HepG2 (cell line): ENCODE measurements around the gene FYTTD1. TPM values are rescaled to one million over a fixed set of nuclear protein-coding genes. Genes with fewer than 3 reads are reported as not detected.
A peak's percentile ranks its signal among the peaks of the same experiment; 100 is the strongest.

ENCODE experiments used
- ATAC-seq: fragments of 200-7000 bp; cut with Tn5 transposase; 3 replicates; pipeline ENCODE4 v1.9.1; 2020; ENCODE audit warnings: mild to moderate bottlenecking, moderate library complexity
- BruUV-seq: library from RNA; stranded (reverse); fragments of 400-500 nt; replicated peaks from 2 replicates; lab custom pipeline; 2021; lab: Mats Ljungman, UMichigan
- CTCF ChIA-PET: fragments of 300-600 bp; formaldehyde crosslinking; extraction: SDS; loops from one replicate; lab custom pipeline; 2021; ENCODE audit warnings: low total read pairs, inconsistent platforms, low intra/inter-chr PET ratio; lab: Yijun Ruan, JAX
- POLR2A ChIA-PET: fragments of 350-600 bp; sonication (Branson Sonifier 250); formaldehyde crosslinking; loops from one replicate; lab custom pipeline; 2020; ENCODE audit warnings: antibody characterized with exemption, inconsistent platforms; lab: Yijun Ruan, JAX
- DNase-seq: peaks from one replicate; pipeline ENCODE4 v3.0.0-alpha.2; 2015; ENCODE audit warnings: low spot score
- FAIRE-seq: peaks from 3 replicates; lab custom pipeline; 2011; peaks lifted over from hg19 to GRCh38; lab: Jason Lieb, UNC
- H2AFZ ChIP-seq: one replicate; pipeline ENCODE4 v1.6.1; 2011; ENCODE audit warnings: low read length, inconsistent platforms
- H3K27ac ChIP-seq: fragments of 300-600 bp; 3 replicates; pipeline ENCODE4 v1.8.0; 2011; ENCODE audit warnings: mixed run types, mild to moderate bottlenecking, mixed read lengths, low read length, inconsistent platforms; ENCODE audit not compliant: insufficient read depth; ENCODE audit errors: extremely low read length
- H3K27me3 ChIP-seq, 2 experiments: fragments of 200-600 bp in 1 of 2; 2 replicates in 1 of 2; 3 replicates in 1 of 2; pipeline versions ENCODE4 v1.6.0 to v1.8.0; 2011; ENCODE audit warnings: low read length in 2 of 2, mild to moderate bottlenecking in 2 of 2, moderate library complexity in 2 of 2, inconsistent platforms in 1 of 2; ENCODE audit not compliant: insufficient read depth in 2 of 2, control insufficient read depth in 1 of 2
- H3K36me3 ChIP-seq, 2 experiments: fragments of 200-600 bp in 1 of 2; replicated peaks in 1 of 2; 2 replicates in 1 of 2; 3 replicates in 1 of 2; pipeline versions ENCODE4 v1.5.1 to v1.8.0; 2011; ENCODE audit warnings: low read length in 2 of 2, inconsistent platforms in 1 of 2; ENCODE audit not compliant: insufficient read depth in 2 of 2, control insufficient read depth in 1 of 2
- H3K4me1 ChIP-seq: 2 replicates; pipeline ENCODE4 v1.5.1; 2012; ENCODE audit warnings: low read length, inconsistent platforms; ENCODE audit not compliant: insufficient read depth
- H3K4me2 ChIP-seq: 2 replicates; pipeline ENCODE4 v1.6.0; 2011; ENCODE audit warnings: low read depth, low read length, inconsistent platforms
- H3K4me3 ChIP-seq, 3 experiments: fragments of 200-600 bp in 1 of 3; sonication (generic), shearing (Covaris generic) in 1 of 3; replicated peaks in 1 of 3; 2 replicates each; pipeline ENCODE4 v1.5.1; 2011 to 2016; ENCODE audit warnings: low read length in 3 of 3, inconsistent platforms in 2 of 3, low read depth in 2 of 3, mild to moderate bottlenecking in 2 of 3, control low read depth in 1 of 3, mixed read lengths in 1 of 3; ENCODE audit not compliant: insufficient read depth in 1 of 3
- H3K79me2 ChIP-seq: one replicate; pipeline ENCODE4 v1.6.1; 2011; ENCODE audit warnings: low read length, inconsistent platforms; ENCODE audit not compliant: insufficient read depth
- H3K9ac ChIP-seq: 2 replicates; pipeline ENCODE4 v1.6.0; 2011; ENCODE audit warnings: mild to moderate bottlenecking, low read depth, low read length, inconsistent platforms; ENCODE audit not compliant: insufficient read depth
- H3K9me3 ChIP-seq: 2 replicates; pipeline ENCODE4 v1.5.1; 2012; ENCODE audit warnings: mild to moderate bottlenecking, low read length
- H4K20me1 ChIP-seq: 2 replicates; pipeline ENCODE4 v1.6.0; 2011; ENCODE audit warnings: inconsistent platforms, mild to moderate bottlenecking, low read length, moderate library complexity; ENCODE audit not compliant: insufficient read depth
- AKAP8 ChIP-seq: sonication (generic); formaldehyde crosslinking; IDR thresholded peaks from 2 replicates; pipeline ENCODE4 v1.5.1; 2020; ENCODE audit warnings: mild to moderate bottlenecking, missing genetic modification reagents
- CBX2 ChIP-seq, 2 experiments: fragments of 200-600 bp in 1 of 2; sonication (generic); formaldehyde crosslinking in 1 of 2; IDR thresholded peaks; 2 replicates each; pipeline versions ENCODE4 v1.7.0 to v1.8.1; 2018 to 2022; ENCODE audit warnings: low read depth in 2 of 2, low read length in 1 of 2, mild to moderate bottlenecking in 1 of 2, missing genetic modification reagents in 1 of 2
- CCDC6 ChIP-seq: sonication (generic); formaldehyde crosslinking; IDR thresholded peaks from 2 replicates; pipeline ENCODE4 v1.8.1; 2022; ENCODE audit warnings: mild to moderate bottlenecking, missing genetic modification reagents, moderate library complexity
- FLYWCH1 ChIP-seq: sonication (generic); formaldehyde crosslinking; IDR thresholded peaks from 2 replicates; pipeline ENCODE4 v1.8.1; 2023; ENCODE audit warnings: mild to moderate bottlenecking, missing genetic modification reagents
- MXD3 ChIP-seq: IDR thresholded peaks from 2 replicates; pipeline ENCODE4 v1.6.1; 2016; ENCODE audit warnings: mild to moderate bottlenecking, missing biosample characterization, missing genetic modification reagents
- NR2F1 ChIP-seq, 2 experiments: fragments of 450-650 bp in 1 of 2; formaldehyde crosslinking in 1 of 2; IDR thresholded peaks; 2 replicates each; pipeline versions ENCODE4 v1.5.0 to v1.6.1; 2016 to 2020; ENCODE audit warnings: mild to moderate bottlenecking in 1 of 2, missing compliant biosample characterization in 1 of 2, missing genetic modification reagents in 1 of 2, moderate library complexity in 1 of 2
- U2AF1 ChIP-seq: fragments of 200-400 bp; formaldehyde crosslinking; optimal IDR thresholded peaks from 2 replicates; pipeline ENCODE3; 2017; ENCODE audit warnings: mild to moderate bottlenecking, low read depth, low read length
- ZIK1 ChIP-seq: sonication (generic); formaldehyde crosslinking; IDR thresholded peaks from 2 replicates; pipeline ENCODE4 v1.5.0; 2020; ENCODE audit warnings: mild to moderate bottlenecking, low read depth, missing genetic modification reagents, borderline replicate concordance
- ZNF17 ChIP-seq: sonication (generic); formaldehyde crosslinking; IDR thresholded peaks from 2 replicates; pipeline ENCODE4 v1.5.0; 2020; ENCODE audit warnings: mild to moderate bottlenecking, missing genetic modification reagents
- ZNF354B ChIP-seq: sonication (generic); formaldehyde crosslinking; IDR thresholded peaks from 2 replicates; pipeline ENCODE4 v1.8.0; 2022; ENCODE audit warnings: mild to moderate bottlenecking, missing genetic modification reagents
- ZNF83 ChIP-seq: sonication (generic); formaldehyde crosslinking; IDR thresholded peaks from 2 replicates; pipeline ENCODE4 v1.4.0; 2020; ENCODE audit warnings: missing genetic modification reagents, mild to moderate bottlenecking, borderline replicate concordance
- WGBS: methylation state at CpG from one replicate; pipeline ENCODE4 v1.1.6; 2017; ENCODE audit warnings: low lambda C conversion rate; 5-methylcytosine and 5-hydroxymethylcytosine counted together
- in situ Hi-C: cut with HindIII; loops from 2 replicates; pipeline ENCODE4 v1.10.0; 2017; ENCODE audit warnings: low pct_unique_long_range_greater_than_20kb; ENCODE audit not compliant: extremely low pct_ligation_motif_present
- intact Hi-C: fragments of 100-400 bp; cut with micrococcal nuclease; formaldehyde crosslinking; loops from one replicate; pipeline ENCODE4 v1.10.0; 2022; ENCODE audit not compliant: unreplicated experiment
- polyA plus RNA-seq, 8 experiments: library from polyadenylated mRNA; depleted of rRNA in 3 of 8; stranded (reverse) in 7 of 8; unstranded in 1 of 8; fragments of >200 nt; fragmentation: Illumina TruSeq in 4 of 8; extraction: Trizol in 4 of 8; gene quantifications; 2 replicates each; pipeline versions ENCODE4 v1.2.1 to v1.2.3, GENCODE V29; 2011 to 2016; ENCODE audit warnings: low read depth in 4 of 8, missing spikeins in 1 of 8, mixed read lengths in 1 of 8; ENCODE audit not compliant: insufficient read depth in 1 of 8
- total RNA-seq, 5 experiments: library from RNA; depleted of rRNA; stranded (reverse); fragments of >200 nt; fragmentation: Illumina TruSeq; extraction: Trizol; gene quantifications; 2 replicates each; pipeline ENCODE4 v1.2.3, GENCODE V29; 2016; ENCODE audit warnings: low read depth in 1 of 5
- TF ChIP-seq, protein P1 (sequence below): sonication (generic); formaldehyde crosslinking; IDR thresholded peaks from 2 replicates; pipeline ENCODE4 v1.5.0; 2020; ENCODE audit warnings: mild to moderate bottlenecking, missing genetic modification reagents, borderline replicate concordance
- TF ChIP-seq, protein P2 (sequence below): sonication (generic); formaldehyde crosslinking; IDR thresholded peaks from 2 replicates; pipeline ENCODE4 v1.5.0; 2020; ENCODE audit warnings: missing genetic modification reagents
- TF ChIP-seq, protein P3 (sequence below): IDR thresholded peaks from 2 replicates; pipeline ENCODE4 v1.6.1; 2012; ENCODE audit warnings: low read length, improper control_type of control experiment
- TF ChIP-seq, protein P4 (sequence below): sonication (generic); formaldehyde crosslinking; IDR thresholded peaks from 2 replicates; pipeline ENCODE4 v1.5.0; 2020; ENCODE audit warnings: missing genetic modification reagents

The FYTTD1 gene
- total and polyA plus RNA-seq, 2 of the 13 experiments (the other 11 are each of a cell fraction or from before 2014, with no cell fraction given), result 6.5 to 28.8 TPM

DNA sequence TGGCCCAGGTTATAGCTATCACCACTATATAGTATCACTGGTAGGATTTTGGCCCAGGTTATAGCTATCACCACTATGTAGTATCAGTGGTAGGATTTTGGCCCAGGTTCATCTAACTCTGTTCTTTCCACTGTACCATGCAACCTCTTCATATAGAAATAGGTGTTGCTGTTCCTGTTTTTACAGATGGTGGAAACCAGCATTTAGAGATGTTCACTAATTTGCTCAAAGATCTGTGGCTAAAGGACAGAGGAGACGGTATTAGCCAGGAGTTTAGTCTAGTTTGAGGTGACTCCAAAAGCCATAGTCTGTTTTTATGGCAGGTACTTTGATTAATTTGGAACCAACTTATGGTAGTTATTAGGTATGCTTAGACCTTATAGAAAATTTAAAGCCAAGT is 44.4 kb downstream of the FYTTD1 start:
- intact Hi-C loops, result loop anchor here (5.0 kb wide), 1 partner anchor 42 kb away; no protein-coding TSS in a partner anchor
- no peak overlapping the region for H3K27ac ChIP-seq
- in situ Hi-C loops, result no loop called here
- peaks cover 44% of the 10 kb centered on the region for H3K4me1 ChIP-seq
- ATAC-seq (no peak), DNase-seq (no peak), FAIRE-seq (no peak)
- peaks cover 72% of the 10 kb centered on the region for H3K79me2 ChIP-seq
- no peaks in the 10 kb centered on the region; a peak in 2 of 5 replicates for H3K36me3 ChIP-seq
- H3K4me3 ChIP-seq, result no peak overlapping the region
- WGBS, result 100% methylated on average over 1 of the region's 1 CpG
- H2AFZ ChIP-seq, result no peak overlapping the region
- BruUV-seq, result no TSS peak
- H4K20me1 ChIP-seq, result peaks cover 15% of the 10 kb centered on the region; the same call in 1 of the 2 replicates
- H3K27me3 ChIP-seq, result no peaks in the 10 kb centered on the region; a peak in 1 of 5 replicates
- ChIA-PET CTCF (no interaction called here), POLR2A (no interaction called here)
- H3K4me2 ChIP-seq, result 0 out of 2 replicates have a peak overlapping the region, but pooled peaks have one; percentile 45
- no peaks in the 10 kb centered on the region for H3K9me3 ChIP-seq
- no peak overlapping the region for H3K9ac ChIP-seq
- TF ChIP-seq, protein P1, sequence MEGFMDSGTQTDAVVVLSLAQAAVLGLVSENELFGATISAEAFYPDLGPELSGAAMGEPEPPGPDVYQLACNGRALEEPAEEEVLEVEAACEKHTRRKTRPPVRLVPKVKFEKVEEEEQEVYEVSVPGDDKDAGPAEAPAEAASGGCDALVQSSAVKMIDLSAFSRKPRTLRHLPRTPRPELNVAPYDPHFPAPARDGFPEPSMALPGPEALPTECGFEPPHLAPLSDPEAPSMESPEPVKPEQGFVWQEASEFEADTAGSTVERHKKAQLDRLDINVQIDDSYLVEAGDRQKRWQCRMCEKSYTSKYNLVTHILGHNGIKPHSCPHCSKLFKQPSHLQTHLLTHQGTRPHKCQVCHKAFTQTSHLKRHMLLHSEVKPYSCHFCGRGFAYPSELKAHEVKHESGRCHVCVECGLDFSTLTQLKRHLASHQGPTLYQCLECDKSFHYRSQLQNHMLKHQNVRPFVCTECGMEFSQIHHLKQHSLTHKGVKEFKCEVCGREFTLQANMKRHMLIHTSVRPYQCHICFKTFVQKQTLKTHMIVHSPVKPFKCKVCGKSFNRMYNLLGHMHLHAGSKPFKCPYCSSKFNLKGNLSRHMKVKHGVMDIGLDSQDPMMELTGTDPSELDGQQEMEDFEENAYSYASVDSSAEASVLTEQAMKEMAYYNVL, result no peak
- TF ChIP-seq CBX2 (IDR thresholded peaks at IDR 0.05; ENCODE audit: low read depth, low read length) (no peak), CBX2 (CRISPR knock-in tag; IDR thresholded peaks at IDR 0.05; ENCODE audit: low read depth) (no peak), U2AF1 (no peak), ZNF354B (no peak), ZNF17 (CRISPR knock-in tag) (no peak), ZNF83 (CRISPR knock-in tag) (no peak), MXD3 (CRISPR knock-in tag) (no peak), AKAP8 (CRISPR knock-in tag) (no peak), CCDC6 (CRISPR knock-in tag) (no peak), ZIK1 (CRISPR knock-in tag) (no peak), FLYWCH1 (CRISPR knock-in tag) (no peak), NR2F1 (CRISPR knock-in tag; IDR thresholded peaks at IDR 0.05) (no peak)
- TF ChIP-seq, protein P2, sequence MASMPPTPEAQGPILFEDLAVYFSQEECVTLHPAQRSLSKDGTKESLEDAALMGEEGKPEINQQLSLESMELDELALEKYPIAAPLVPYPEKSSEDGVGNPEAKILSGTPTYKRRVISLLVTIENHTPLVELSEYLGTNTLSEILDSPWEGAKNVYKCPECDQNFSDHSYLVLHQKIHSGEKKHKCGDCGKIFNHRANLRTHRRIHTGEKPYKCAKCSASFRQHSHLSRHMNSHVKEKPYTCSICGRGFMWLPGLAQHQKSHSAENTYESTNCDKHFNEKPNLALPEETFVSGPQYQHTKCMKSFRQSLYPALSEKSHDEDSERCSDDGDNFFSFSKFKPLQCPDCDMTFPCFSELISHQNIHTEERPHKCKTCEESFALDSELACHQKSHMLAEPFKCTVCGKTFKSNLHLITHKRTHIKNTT, result no peak
- TF ChIP-seq, protein P3, sequence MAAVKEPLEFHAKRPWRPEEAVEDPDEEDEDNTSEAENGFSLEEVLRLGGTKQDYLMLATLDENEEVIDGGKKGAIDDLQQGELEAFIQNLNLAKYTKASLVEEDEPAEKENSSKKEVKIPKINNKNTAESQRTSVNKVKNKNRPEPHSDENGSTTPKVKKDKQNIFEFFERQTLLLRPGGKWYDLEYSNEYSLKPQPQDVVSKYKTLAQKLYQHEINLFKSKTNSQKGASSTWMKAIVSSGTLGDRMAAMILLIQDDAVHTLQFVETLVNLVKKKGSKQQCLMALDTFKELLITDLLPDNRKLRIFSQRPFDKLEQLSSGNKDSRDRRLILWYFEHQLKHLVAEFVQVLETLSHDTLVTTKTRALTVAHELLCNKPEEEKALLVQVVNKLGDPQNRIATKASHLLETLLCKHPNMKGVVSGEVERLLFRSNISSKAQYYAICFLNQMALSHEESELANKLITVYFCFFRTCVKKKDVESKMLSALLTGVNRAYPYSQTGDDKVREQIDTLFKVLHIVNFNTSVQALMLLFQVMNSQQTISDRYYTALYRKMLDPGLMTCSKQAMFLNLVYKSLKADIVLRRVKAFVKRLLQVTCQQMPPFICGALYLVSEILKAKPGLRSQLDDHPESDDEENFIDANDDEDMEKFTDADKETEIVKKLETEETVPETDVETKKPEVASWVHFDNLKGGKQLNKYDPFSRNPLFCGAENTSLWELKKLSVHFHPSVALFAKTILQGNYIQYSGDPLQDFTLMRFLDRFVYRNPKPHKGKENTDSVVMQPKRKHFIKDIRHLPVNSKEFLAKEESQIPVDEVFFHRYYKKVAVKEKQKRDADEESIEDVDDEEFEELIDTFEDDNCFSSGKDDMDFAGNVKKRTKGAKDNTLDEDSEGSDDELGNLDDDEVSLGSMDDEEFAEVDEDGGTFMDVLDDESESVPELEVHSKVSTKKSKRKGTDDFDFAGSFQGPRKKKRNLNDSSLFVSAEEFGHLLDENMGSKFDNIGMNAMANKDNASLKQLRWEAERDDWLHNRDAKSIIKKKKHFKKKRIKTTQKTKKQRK, result no peak
- TF ChIP-seq, protein P4, sequence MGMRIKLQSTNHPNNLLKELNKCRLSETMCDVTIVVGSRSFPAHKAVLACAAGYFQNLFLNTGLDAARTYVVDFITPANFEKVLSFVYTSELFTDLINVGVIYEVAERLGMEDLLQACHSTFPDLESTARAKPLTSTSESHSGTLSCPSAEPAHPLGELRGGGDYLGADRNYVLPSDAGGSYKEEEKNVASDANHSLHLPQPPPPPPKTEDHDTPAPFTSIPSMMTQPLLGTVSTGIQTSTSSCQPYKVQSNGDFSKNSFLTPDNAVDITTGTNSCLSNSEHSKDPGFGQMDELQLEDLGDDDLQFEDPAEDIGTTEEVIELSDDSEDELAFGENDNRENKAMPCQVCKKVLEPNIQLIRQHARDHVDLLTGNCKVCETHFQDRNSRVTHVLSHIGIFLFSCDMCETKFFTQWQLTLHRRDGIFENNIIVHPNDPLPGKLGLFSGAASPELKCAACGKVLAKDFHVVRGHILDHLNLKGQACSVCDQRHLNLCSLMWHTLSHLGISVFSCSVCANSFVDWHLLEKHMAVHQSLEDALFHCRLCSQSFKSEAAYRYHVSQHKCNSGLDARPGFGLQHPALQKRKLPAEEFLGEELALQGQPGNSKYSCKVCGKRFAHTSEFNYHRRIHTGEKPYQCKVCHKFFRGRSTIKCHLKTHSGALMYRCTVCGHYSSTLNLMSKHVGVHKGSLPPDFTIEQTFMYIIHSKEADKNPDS (CRISPR knock-in tag), result no peak
